HTR-8/SVneo (cell line): Measurements from ENCODE around the gene SLC18A2.
"Not testable (repeated sequence)": the region's sequence is repeated elsewhere in the genome, so short reads cannot be mapped to it uniquely, and the experiment has no call there.

Experiments used
- DNase-seq: peaks from one replicate; pipeline ENCODE4 v3.0.0; 2011; ENCODE audit warnings: low spot score, mixed read lengths; ENCODE audit not compliant: insufficient read length
- FAIRE-seq: peaks from 2 replicates; lab custom pipeline; 2011; peaks lifted over from hg19 to GRCh38; lab: Jason Lieb, UNC

SLC18A2 gene

GRCh38 chr10:117230107-117230506 lies 10.8 kb upstream of the SLC18A2 start:
- FAIRE-seq, result not testable (repeated sequence)

GRCh38 chr10:117237401-117237991 lies 3.4 kb upstream of the SLC18A2 start:
- no peak for FAIRE-seq
- no peak for DNase-seq

More at GRCh38 chr10:117230107-117230506, 10.8 kb upstream of the SLC18A2 start:
- DNase-seq, result not testable (repeated sequence)

GRCh38 chr10:117239051-117239450 lies 1.9 kb upstream of the SLC18A2 start:
- no peak for FAIRE-seq
- no peak for DNase-seq

GRCh38 chr10:117239721-117240620 lies 943 bp upstream of the SLC18A2 start:
- no peak for DNase-seq
- FAIRE-seq, result no peak

- no peak for FAIRE-seq
- no peak for DNase-seq
These were observed 888 bp downstream of the SLC18A2 start for GRCh38 chr10:117241541-117242462.

GRCh38 chr10:117242463-117242832 lies 1.5 kb downstream of the SLC18A2 start:
- no peak for FAIRE-seq
- DNase-seq, result no peak

- FAIRE-seq (no peak), DNase-seq (no peak)
These were observed 6.2 kb downstream of the SLC18A2 start for GRCh38 chr10:117246997-117247671.

GRCh38 chr10:117248750-117249465 lies 8.0 kb downstream of the SLC18A2 start:
- no peak for FAIRE-seq

GRCh38 chr10:117249493-117250093 lies 8.7 kb downstream of the SLC18A2 start:
- no peak for FAIRE-seq
- DNase-seq, result no peak

More at GRCh38 chr10:117248750-117249465, 8.0 kb downstream of the SLC18A2 start:
- DNase-seq, result no peak

GRCh38 chr10:117250411-117250810 lies 9.5 kb downstream of the SLC18A2 start:
- DNase-seq (no peak), FAIRE-seq (no peak)

- no peak for DNase-seq
- FAIRE-seq, result no peak
These were observed 13.0 kb downstream of the SLC18A2 start for GRCh38 chr10:117253908-117254307.

- DNase-seq (no peak), FAIRE-seq (no peak)
These were observed 13.4 kb downstream of the SLC18A2 start for GRCh38 chr10:117254338-117254737.

GRCh38 chr10:117254774-117255735 lies 14.1 kb downstream of the SLC18A2 start:
- DNase-seq, result no peak
- no peak for FAIRE-seq

GRCh38 chr10:117255835-117256460 lies 15.0 kb downstream of the SLC18A2 start:
- DNase-seq (no peak), FAIRE-seq (no peak)

- FAIRE-seq, result no peak
- no peak for DNase-seq
These were observed 16.0 kb downstream of the SLC18A2 start for GRCh38 chr10:117256910-117257309.

- DNase-seq (no peak), FAIRE-seq (no peak)
These were observed 16.8 kb downstream of the SLC18A2 start for GRCh38 chr10:117257721-117258120.

GRCh38 chr10:117259279-117259678 lies 18.4 kb downstream of the SLC18A2 start:
- FAIRE-seq (no peak), DNase-seq (no peak)
